ENCODE data around the gene TMTC1.

DNA sequence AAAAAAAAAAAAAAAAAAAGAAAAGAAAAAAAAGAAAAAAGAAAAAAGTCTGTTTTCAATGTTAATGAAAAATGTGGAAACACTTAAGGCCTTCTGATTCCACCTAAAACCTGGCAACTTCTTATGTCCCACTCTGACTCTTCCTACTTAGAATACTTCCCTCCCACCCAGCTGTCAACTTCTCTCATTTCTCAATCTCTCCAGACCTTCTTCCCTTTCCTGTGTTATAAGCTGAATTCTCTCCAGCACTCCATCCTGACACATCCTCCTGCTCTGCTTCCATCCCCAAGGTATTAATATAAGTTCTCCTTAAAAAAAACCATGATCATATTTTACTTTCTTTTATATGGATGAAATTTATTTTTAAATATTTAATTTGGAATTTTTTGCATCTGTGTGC lies 20.3 kb upstream of the TMTC1 start:
- TF ChIP-seq CTCF (IDR thresholded peaks at IDR 0.05) = no peak
- TF ChIP-seq POLR2A (IDR thresholded peaks at IDR 0.05) = no peak
